WERI-Rb-1 (cell line): ENCODE measurements around the gene MAP3K8.

Experiments
- DNase-seq: peaks from one replicate; pipeline ENCODE4 v3.0.0-alpha.2; 2020
- H3K27ac ChIP-seq: fragments of 250-450 bp; sonication (Bioruptor Pico); 2 replicates; pipeline ENCODE4 v1.5.1; 2020; ENCODE audit warnings: mild to moderate bottlenecking, moderate library complexity
- H3K27me3 ChIP-seq: fragments of 250-450 bp; sonication (Bioruptor Pico); 2 replicates; pipeline ENCODE4 v1.5.1; 2021; ENCODE audit warnings: mild to moderate bottlenecking, low read depth, moderate library complexity; ENCODE audit not compliant: insufficient read depth, severe bottlenecking
- H3K36me3 ChIP-seq: fragments of 250-450 bp; sonication (Bioruptor Pico); 2 replicates; pipeline ENCODE4 v1.5.1; 2020; ENCODE audit warnings: mild to moderate bottlenecking, moderate library complexity
- H3K4me3 ChIP-seq: 2 replicates; pipeline ENCODE4 v1.5.1; 2011; ENCODE audit warnings: low read depth, mild to moderate bottlenecking, control low read depth, low read length
- H3K9me3 ChIP-seq: fragments of 250-450 bp; sonication (Bioruptor Pico); 2 replicates; pipeline ENCODE4 v1.5.1; 2021; ENCODE audit warnings: mild to moderate bottlenecking, moderate library complexity; ENCODE audit not compliant: severe bottlenecking
- CTCF ChIP-seq: IDR thresholded peaks from 2 replicates; pipeline ENCODE4 v1.5.1; 2011; ENCODE audit warnings: low read depth, mild to moderate bottlenecking, control low read depth, inconsistent platforms, low read length

MAP3K8 gene

GRCh38 chr10:30433730-30434272 lies at the start of gene MAP3K8:
Gene MAP3K8 (plus strand): TSS chr10:30434184. CDS start chr10:30438939, 4,755 bp downstream.
- Histone ChIP-seq H3K27me3 (no peaks in the 10 kb centered on the region), H3K4me3 (peak within 1 kb of the TSS; percentile 83), H3K36me3 (no peaks in the 10 kb centered on the region), H3K9me3 (no peaks in the 10 kb centered on the region), H3K27ac (peak within 1 kb of the TSS; percentile 72)
- peak; percentile 74 for DNase-seq
- no peak for TF ChIP-seq CTCF

DNA sequence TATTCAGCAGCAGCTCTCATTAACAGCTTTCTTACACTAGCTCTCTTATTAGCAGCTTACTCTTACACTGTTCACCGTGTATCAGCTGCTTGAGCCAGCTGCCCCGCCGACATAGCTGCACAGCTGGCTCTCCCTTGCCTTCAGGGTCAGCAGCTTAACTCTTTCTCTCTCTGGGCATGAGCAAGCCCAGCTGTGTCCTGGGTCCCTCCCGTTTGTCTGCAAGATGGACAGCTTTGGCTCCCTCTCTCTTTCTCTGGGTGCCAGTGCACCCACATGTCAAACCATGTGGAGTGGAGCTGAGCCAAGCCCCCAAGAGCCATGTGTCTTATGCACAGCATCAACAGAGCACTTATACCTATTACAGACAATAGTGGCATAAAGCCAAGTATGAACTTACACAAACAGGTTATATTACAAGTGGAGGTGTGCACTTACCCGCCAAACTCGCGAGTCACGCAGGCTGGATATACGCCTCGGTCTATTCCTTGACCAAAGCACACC lies 49.2 kb upstream of the MAP3K8 start:
- Histone ChIP-seq H3K36me3 (no peaks in the 10 kb centered on the region), H3K27ac (no peak overlapping the region), H3K4me3 (no peak overlapping the region), H3K9me3 (no peaks in the 10 kb centered on the region), H3K27me3 (no peaks in the 10 kb centered on the region)
- TF ChIP-seq CTCF, result peak; percentile 55
- peak; percentile 44 for DNase-seq

GRCh38 chr10:30386801-30387588 lies 47.0 kb upstream of the MAP3K8 start:
- no peak overlapping the region for H3K4me3 ChIP-seq
- no peaks in the 10 kb centered on the region for H3K27me3 ChIP-seq
- no peak for TF ChIP-seq CTCF
- no peak for DNase-seq
- no peaks in the 10 kb centered on the region for H3K9me3 ChIP-seq
- no peak overlapping the region for H3K27ac ChIP-seq
- no peaks in the 10 kb centered on the region for H3K36me3 ChIP-seq

DNA sequence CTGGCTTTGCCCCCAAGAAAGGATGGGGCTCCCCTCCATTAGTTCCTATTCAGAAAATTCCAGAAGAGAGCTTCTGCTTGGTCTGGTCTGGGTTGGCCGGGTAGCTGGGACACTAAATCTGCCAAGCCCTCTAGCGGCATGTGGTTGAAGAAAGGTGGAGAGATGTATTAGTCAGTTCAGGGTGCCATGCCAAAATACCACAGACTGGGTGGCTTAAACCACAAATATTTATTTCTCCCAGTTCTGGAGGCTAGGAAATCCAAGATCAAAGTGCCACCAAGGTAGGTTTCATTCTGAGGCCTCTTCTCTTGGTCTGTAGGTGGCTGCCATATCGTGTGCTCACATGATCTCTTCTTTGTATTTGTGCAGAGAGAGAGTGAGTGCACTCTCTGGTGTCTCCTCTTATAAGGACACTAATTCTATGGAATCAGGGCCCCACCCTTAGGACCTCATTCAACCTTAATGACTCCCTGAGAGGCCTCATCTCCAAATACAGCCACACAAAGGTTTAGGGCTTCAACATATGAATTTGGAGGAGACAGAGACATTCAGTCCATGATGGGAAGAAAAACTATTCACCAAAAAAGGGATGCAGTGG lies 46.2 kb upstream of the MAP3K8 start:
- DNase-seq, result no peak
- Histone ChIP-seq H3K27me3 (no peaks in the 10 kb centered on the region), H3K9me3 (no peaks in the 10 kb centered on the region), H3K36me3 (no peaks in the 10 kb centered on the region), H3K4me3 (no peak overlapping the region), H3K27ac (no peak overlapping the region)
- TF ChIP-seq CTCF, result no peak

GRCh38 chr10:30389543-30389942 lies 44.4 kb upstream of the MAP3K8 start:
- no peak for DNase-seq
- H3K27ac ChIP-seq, result no peak overlapping the region
- no peaks in the 10 kb centered on the region for H3K9me3 ChIP-seq
- H3K4me3 ChIP-seq, result no peak overlapping the region
- H3K27me3 ChIP-seq, result no peaks in the 10 kb centered on the region
- TF ChIP-seq CTCF, result no peak
- H3K36me3 ChIP-seq, result no peaks in the 10 kb centered on the region
